ENCODE data around the gene SEMA5A.

SEMA5A gene

DNA sequence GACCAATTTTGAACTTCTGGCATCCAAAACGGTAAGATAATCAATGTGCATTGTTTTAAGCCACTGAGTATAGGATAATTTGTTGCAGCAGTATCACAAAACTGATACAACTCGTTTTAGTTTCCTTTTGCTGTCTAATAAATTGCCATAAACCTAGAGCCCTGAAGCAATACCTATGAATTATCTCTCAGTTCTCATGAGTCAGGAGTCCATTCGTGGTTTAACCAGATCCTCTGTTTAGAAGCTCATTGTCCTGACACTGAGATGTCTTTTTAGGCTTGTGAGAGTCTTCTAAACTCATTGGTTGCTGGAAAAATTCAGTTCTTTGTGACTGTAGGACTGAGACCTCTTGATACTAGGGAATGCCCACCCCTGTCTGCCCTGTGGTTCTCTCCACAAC is 262.9 kb downstream of the SEMA5A start (continued):
- TF ChIP-seq RBAK (tag by site-specific recombination; IDR thresholded peaks at IDR 0.05), result no peak
- TF ChIP-seq ZNF639 (tag by site-specific recombination; IDR thresholded peaks at IDR 0.05), result no peak
- no peak for TF ChIP-seq ZNF223 (tag by site-specific recombination; IDR thresholded peaks at IDR 0.05)
- no peak for TF ChIP-seq KLF10 (tag by site-specific recombination; IDR thresholded peaks at IDR 0.05)
- TF ChIP-seq, protein P1, sequence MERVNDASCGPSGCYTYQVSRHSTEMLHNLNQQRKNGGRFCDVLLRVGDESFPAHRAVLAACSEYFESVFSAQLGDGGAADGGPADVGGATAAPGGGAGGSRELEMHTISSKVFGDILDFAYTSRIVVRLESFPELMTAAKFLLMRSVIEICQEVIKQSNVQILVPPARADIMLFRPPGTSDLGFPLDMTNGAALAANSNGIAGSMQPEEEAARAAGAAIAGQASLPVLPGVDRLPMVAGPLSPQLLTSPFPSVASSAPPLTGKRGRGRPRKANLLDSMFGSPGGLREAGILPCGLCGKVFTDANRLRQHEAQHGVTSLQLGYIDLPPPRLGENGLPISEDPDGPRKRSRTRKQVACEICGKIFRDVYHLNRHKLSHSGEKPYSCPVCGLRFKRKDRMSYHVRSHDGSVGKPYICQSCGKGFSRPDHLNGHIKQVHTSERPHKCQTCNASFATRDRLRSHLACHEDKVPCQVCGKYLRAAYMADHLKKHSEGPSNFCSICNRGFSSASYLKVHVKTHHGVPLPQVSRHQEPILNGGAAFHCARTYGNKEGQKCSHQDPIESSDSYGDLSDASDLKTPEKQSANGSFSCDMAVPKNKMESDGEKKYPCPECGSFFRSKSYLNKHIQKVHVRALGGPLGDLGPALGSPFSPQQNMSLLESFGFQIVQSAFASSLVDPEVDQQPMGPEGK (tag by site-specific recombination; IDR thresholded peaks at IDR 0.05), result no peak
- TF ChIP-seq ZNF585B (tag by site-specific recombination; IDR thresholded peaks at IDR 0.05), result no peak
- TF ChIP-seq, protein P2, sequence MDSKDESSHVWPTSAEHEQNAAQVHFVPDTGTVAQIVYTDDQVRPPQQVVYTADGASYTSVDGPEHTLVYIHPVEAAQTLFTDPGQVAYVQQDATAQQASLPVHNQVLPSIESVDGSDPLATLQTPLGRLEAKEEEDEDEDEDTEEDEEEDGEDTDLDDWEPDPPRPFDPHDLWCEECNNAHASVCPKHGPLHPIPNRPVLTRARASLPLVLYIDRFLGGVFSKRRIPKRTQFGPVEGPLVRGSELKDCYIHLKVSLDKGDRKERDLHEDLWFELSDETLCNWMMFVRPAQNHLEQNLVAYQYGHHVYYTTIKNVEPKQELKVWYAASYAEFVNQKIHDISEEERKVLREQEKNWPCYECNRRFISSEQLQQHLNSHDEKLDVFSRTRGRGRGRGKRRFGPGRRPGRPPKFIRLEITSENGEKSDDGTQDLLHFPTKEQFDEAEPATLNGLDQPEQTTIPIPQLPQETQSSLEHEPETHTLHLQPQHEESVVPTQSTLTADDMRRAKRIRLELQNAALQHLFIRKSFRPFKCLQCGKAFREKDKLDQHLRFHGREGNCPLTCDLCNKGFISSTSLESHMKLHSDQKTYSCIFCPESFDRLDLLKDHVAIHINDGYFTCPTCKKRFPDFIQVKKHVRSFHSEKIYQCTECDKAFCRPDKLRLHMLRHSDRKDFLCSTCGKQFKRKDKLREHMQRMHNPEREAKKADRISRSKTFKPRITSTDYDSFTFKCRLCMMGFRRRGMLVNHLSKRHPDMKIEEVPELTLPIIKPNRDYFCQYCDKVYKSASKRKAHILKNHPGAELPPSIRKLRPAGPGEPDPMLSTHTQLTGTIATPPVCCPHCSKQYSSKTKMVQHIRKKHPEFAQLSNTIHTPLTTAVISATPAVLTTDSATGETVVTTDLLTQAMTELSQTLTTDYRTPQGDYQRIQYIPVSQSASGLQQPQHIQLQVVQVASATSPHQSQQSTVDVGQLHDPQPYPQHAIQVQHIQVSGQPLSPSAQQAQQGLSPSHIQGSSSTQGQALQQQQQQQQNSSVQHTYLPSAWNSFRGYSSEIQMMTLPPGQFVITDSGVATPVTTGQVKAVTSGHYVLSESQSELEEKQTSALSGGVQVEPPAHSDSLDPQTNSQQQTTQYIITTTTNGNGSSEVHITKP (tag by site-specific recombination; IDR thresholded peaks at IDR 0.05), result no peak

- POLR2A ChIA-PET, result no interaction called here
- Histone ChIP-seq H3K36me3 (ENCODE audit: control insufficient read depth in 2 of 2, insufficient read depth in 1 of 2, low read length in 2 of 2) (no peaks in the 10 kb centered on the region), H3K4me3 (ENCODE audit: low read depth, low read length) (no peak overlapping the region), H3K27ac (ENCODE audit: extremely low read depth, low read depth, low read length) (no peak overlapping the region), H3K4me1 (ENCODE audit: control insufficient read depth, insufficient read depth, low read length) (no peaks in the 10 kb centered on the region), H3K9me3 (ENCODE audit: control insufficient read depth, insufficient read depth, low read depth, low read length) (no peaks in the 10 kb centered on the region)
- CTCF ChIA-PET, result interaction anchor here (0.7 kb wide), 1 partner anchor 689 kb away, joined by 3 read pairs; no protein-coding TSS in a partner anchor
- no peak for TF ChIP-seq ZBTB20 (tag by site-specific recombination; IDR thresholded peaks at IDR 0.05)
- TF ChIP-seq ZNF785 (tag by site-specific recombination; IDR thresholded peaks at IDR 0.05), result no peak
- TF ChIP-seq ZNF16 (tag by site-specific recombination; IDR thresholded peaks at IDR 0.05; ENCODE audit: low read depth), result no peak
- no peak for TF ChIP-seq OSR2 (tag by site-specific recombination; IDR thresholded peaks at IDR 0.05)
- TF ChIP-seq ZNF335 (tag by site-specific recombination; conservative IDR thresholded peaks at IDR 0.05), result no peak
- TF ChIP-seq ZNF791 (tag by site-specific recombination; IDR thresholded peaks at IDR 0.05), result no peak
These were observed 263.7 kb downstream of the SEMA5A start for GRCh38 chr5:9282211-9282610.

DNA sequence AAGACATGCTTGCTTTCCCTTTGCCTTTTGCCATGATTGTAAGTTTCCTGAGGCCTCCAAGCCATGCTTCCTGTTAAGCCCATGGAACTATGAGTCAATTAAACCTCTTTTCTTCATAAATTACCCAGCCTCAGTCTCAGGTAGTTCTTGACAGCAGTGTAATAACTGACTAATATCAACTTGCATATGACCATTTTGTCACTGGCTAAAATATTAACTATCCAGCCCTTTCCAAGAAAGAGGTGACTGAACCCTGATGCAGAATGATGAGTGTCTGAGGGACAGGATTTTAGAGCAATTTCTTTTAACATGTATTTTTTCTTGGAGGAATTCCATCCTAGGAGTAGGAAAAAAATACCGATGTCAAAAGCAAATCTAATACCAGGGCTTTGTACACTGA is 266.1 kb downstream of the SEMA5A start:
- no peaks in the 10 kb centered on the region for H3K36me3 ChIP-seq (ENCODE audit: control insufficient read depth in 2 of 2, insufficient read depth in 1 of 2, low read length in 2 of 2)
- no peaks in the 10 kb centered on the region for H3K4me1 ChIP-seq (ENCODE audit: control insufficient read depth, insufficient read depth, low read length)
- ChIA-PET POLR2A (no interaction called here), CTCF (interaction anchor here (0.9 kb wide), 1 partner anchor 268 kb away, joined by 3 read pairs; no protein-coding TSS in a partner anchor)
- H3K4me3 ChIP-seq (ENCODE audit: low read depth, low read length), result no peak overlapping the region
- no peak overlapping the region for H3K27ac ChIP-seq (ENCODE audit: extremely low read depth, low read depth, low read length)
- no peaks in the 10 kb centered on the region for H3K9me3 ChIP-seq (ENCODE audit: control insufficient read depth, insufficient read depth, low read depth, low read length)
- TF ChIP-seq ZNF670 (tag by site-specific recombination; IDR thresholded peaks at IDR 0.05; ENCODE audit: low read depth) (no peak), WT1 (tag by site-specific recombination; IDR thresholded peaks at IDR 0.05) (no peak), ZNF792 (tag by site-specific recombination; IDR thresholded peaks at IDR 0.05) (no peak), ZNF830 (tag by site-specific recombination; IDR thresholded peaks at IDR 0.05; ENCODE audit: low read depth) (no peak), HIC1 (tag by site-specific recombination; IDR thresholded peaks at IDR 0.05) (no peak), ZNF112 (tag by site-specific recombination; IDR thresholded peaks at IDR 0.05) (no peak), ZSCAN23 (tag by site-specific recombination; IDR thresholded peaks at IDR 0.05) (no peak), ZFP3 (tag by site-specific recombination; IDR thresholded peaks at IDR 0.05; ENCODE audit: low read depth) (no peak), ZNF366 (tag by site-specific recombination; conservative IDR thresholded peaks at IDR 0.05) (no peak)
- TF ChIP-seq, protein P3, sequence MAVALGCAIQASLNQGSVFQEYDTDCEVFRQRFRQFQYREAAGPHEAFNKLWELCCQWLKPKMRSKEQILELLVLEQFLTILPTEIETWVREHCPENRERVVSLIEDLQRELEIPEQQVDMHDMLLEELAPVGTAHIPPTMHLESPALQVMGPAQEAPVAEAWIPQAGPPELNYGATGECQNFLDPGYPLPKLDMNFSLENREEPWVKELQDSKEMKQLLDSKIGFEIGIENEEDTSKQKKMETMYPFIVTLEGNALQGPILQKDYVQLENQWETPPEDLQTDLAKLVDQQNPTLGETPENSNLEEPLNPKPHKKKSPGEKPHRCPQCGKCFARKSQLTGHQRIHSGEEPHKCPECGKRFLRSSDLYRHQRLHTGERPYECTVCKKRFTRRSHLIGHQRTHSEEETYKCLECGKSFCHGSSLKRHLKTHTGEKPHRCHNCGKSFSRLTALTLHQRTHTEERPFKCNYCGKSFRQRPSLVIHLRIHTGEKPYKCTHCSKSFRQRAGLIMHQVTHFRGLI (tag by site-specific recombination; IDR thresholded peaks at IDR 0.05), result no peak
